ENCODE results near the gene ATG2A.

ATG2A gene

GRCh38 chr11:64924910-64925284 lies 7.9 kb upstream of the ATG2A start:
- no peak for DNase-seq (ENCODE audit: low spot score)

- peak; percentile 89 for DNase-seq (ENCODE audit: low spot score)
These were observed 7.2 kb upstream of the ATG2A start, which contains the start of gene PPP2R5B for GRCh38 chr11:64923944-64924909. Gene PPP2R5B (plus strand): TSS chr11:64924689. CDS start chr11:64925735, 1,046 bp downstream.

DNA sequence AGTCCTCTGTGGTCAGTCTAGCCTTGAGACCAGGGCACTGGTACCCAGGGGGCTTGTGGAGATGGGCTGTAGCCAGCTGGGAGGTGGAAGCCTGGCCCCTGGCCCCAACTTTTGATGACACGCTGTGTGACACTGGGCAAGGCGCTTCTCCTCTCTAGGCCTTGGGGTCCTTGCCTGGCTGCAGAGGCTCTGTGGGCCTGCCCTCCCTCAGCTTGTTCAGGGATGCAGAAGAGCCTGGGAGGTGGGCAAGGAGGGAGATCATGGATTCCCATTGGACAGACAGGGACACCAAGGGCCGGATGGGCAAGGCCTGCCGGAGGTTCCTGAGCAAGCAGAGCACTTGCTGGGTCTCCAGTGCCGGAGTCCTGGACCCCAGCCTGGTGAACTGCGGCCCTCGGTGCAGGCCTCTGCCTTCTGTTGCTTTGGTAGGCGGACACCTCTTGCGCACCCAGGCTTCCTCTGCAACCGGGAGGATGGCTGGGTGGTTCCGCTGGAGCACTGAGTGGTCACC lies 6.2 kb upstream of the ATG2A start:
- no peak for DNase-seq (ENCODE audit: low spot score)

- DNase-seq (ENCODE audit: low spot score), result no peak
These were observed 4.4 kb upstream of the ATG2A start for GRCh38 chr11:64921384-64921783.

GRCh38 chr11:64920124-64920523 lies 3.1 kb upstream of the ATG2A start:
- no peak for DNase-seq (ENCODE audit: low spot score)

GRCh38 chr11:64919627-64920026 lies 2.6 kb upstream of the ATG2A start:
- no peak for DNase-seq (ENCODE audit: low spot score)

GRCh38 chr11:64918017-64918416 lies 1.0 kb upstream of the ATG2A start:
- peak; percentile 6 for DNase-seq (ENCODE audit: low spot score)

DNA sequence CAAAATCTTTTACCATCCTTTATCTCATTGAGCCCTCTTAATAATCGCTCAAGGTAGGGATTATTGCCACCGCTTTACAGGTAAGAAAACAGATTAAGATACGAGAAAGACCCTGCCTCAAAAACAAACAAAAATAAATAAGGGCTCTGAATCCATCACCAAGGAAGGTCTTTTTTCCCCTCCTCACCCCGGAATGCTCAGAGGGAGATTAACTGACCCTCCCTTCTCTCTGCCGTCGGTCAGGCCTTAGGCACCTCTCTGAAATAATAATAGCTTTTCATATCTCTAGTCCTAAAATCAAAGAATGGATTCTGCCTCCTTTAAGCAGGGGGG lies 620 bp upstream of the ATG2A start:
- no peak for DNase-seq (ENCODE audit: low spot score)

DNA sequence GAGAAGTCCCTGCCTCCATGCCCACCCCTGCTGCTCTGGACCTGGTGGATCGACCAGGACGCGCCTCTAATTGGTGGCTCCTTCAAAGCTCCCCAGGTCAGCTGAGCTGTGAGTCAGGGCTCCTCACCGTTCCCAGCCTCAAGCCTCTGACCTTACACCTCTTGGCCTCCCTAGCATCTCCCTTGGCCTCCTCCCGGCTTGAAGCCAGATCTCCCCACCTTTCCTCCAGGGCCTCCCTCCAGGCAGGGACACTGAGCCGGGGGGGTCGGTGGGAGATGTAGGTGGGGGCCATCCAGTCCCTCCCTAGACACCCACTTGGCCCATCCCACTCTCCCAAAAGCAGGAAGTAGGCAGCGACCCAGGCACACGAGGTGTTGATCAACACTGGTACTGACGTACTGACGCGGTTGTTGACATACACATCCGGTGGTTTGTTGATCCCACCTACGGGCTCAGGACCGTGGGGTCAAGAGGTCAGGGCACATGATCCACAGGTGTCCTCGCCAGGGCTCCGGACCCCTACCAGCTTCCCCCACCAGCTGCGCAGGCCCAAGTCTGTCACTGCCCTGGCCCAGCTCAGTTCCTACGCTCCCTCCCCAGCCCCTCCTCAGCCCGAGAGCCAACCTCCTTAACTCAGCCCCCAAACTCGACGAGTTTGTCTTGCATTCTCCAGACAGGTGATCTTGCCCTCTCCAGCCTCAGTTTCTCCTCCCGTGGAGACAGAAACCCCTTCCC lies 802 bp downstream of the ATG2A start:
- peak; percentile 59 for DNase-seq (ENCODE audit: low spot score)

- DNase-seq (ENCODE audit: low spot score), result no peak
These were observed 1.6 kb downstream of the ATG2A start for GRCh38 chr11:64915376-64915887.

DNA sequence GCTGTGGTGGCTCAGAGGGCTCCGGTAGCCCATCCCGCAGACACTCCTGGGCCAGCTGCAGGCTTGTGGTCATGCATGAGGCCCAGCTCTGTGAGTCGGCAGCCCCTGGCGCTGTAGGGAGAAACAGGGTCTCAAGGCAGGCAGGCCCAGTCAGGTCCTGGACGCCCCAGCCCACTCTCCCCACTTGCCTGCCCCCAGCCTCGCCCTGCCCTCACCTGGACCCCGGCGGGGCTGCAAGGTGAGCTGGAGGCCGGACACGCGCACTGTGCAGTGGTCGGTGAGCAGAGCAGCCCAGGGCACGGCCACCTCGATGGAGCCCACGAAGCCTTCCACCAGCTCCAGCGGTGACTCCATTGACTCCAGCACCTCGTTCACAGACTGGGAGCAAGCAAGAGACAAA lies 2.9 kb downstream of the ATG2A start:
- DNase-seq (ENCODE audit: low spot score), result no peak

DNA sequence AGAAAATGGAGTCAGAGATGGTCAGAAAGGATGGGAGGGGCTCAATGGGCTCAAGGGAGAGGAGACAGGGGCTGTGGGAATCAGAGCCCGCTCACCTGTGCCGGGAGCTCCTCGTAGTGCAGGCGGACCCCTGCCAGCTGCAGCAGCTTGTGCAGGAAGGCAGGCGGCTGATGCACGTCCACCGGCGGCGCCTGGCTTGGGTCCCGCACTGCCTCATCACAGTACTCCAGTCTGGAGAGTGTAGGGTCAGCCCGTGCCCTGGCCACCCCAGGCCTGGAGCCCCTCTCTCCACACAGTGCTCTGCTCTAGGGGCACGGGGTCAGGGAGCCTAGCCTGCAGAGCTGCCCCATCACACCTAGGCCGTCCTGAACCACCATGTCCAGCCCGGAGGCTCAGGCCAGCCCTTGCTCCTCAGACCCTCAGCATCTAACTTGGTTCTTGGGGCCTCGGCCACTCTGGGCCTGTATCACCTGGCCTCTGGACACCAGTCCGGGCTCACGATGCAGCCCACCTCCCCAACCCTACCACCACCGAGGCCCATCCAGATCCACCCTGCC lies 3.8 kb downstream of the ATG2A start:
- DNase-seq (ENCODE audit: low spot score), result no peak

GRCh38 chr11:64911689-64912088 lies 5.3 kb downstream of the ATG2A start:
- DNase-seq (ENCODE audit: low spot score), result no peak

DNA sequence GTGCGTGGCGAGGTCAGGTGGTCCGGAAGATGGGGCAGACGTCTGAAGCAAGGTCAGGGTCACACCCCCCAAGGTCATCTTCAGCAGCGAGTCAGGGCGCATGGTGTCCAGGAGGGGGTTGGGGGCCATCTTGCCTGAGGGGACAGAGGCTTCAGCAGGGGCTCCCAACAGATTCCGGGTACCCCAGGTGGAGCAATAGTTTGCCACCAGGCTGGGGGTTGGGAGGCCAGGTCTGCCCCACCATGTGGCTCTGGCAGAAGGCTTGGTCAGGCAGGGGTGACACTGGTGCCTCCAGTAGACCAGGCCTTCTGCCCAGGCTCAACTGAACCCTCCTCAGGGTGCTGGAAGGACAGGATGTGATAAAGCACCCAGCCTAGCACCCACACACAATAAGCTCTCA lies 5.9 kb downstream of the ATG2A start:
- no peak for DNase-seq (ENCODE audit: low spot score)

DNA sequence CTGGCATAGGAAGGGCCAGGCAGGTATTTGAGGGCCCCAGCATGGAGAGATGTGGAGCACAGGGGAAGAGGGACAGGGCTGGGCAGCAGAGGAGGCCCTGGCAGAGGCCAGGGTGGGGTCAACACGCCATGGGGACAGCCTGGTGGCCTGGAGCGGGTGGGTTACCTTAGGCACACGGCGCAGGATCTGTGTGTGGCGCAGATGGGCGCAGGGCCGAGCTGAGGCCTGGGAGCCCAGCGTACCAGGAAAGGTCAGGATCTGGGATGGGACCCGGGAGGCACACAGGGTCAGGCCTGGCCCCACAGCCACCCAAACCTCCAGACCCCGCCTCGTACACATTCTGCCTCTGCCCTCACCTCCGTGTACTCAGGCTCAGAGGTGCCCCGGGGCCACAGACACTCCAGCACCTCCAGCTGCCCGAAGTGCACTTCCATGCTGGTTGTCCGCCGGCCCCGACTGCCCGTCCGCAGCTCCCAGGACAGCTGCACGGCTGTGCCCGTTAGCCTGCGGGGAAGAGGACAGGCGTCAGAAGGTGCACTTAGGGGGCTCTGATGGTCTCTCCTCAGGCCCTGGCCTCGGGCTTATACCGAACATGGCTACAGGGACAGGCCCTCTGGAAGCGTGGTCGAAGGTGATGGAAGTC lies 6.4 kb downstream of the ATG2A start:
- no peak for DNase-seq (ENCODE audit: low spot score)

- DNase-seq (ENCODE audit: low spot score), result no peak
These were observed 7.2 kb downstream of the ATG2A start for GRCh38 chr11:64909653-64910343.

DNA sequence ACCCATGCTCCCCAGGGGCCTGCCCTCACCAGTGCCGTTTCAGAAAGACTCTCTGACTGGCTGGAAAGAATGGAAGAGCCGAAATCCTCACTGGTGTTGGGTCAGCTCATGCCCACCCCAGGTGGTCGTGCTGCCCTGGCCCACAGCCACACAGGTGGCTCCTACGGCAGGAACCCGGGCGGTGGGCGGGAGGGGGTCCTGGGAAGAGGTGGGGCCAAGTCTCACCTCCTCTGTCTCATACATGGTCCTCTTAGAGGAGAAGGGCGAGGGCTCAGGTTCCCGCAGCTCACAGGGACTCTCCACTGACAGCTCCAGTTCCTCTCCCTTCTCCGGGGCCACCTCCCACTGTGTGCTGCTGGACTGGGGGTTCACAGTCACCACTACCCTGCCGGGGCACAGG lies 8.2 kb downstream of the ATG2A start:
- DNase-seq (ENCODE audit: low spot score), result no peak

- DNase-seq (ENCODE audit: low spot score), result no peak
These were observed 10.7 kb downstream of the ATG2A start for GRCh38 chr11:64906314-64906635.

DNA sequence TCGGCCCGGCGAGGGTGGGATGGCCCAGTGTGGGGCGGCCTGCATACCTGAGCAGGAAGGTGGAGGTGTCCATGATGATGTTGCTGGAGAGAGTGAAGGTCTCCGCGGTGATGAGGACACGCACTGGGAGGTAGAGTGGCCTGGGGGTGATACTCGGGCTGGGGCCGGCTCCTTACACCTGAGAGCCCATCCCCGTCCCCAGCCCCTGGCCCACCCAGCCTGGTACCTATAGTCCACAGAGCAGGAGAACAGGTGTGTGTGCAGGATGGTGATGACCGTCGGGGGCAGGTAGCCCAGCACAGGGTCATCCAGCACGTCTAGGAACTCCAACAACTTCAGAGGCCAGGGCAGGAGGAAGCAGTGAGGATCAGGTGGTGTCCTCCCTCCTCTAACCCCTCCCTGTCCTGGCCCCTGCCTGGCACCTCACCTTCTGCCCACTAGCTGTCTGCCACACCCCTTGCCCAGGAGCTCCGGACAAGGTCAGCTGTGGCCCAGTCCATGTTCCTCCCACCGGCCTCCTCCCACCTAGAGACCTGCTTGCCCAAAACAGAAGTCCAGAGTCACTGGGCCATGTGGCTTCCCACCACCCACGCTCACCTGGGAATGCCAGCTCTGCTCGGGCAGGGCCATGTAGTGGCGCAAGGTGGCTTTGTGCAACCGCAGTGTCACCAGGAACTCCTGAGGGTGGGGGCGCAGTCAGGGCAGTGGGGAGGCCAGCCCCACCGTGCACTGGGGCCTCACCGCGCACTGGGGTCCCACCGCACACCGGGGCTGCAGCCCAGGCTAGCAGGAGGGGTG lies 11.3 kb downstream of the ATG2A start:
- no peak for DNase-seq (ENCODE audit: low spot score)

GRCh38 chr11:64903291-64903833 lies 13.6 kb downstream of the ATG2A start:
- DNase-seq (ENCODE audit: low spot score), result no peak

Measured in LoVo (cell line).